Body of pancreas (tissue), 4 donors: ENCODE data around the gene CLCNKB.

Experiments
- POLR2A ChIP-seq, 3 donors: fragments of 450-650 bp; IDR thresholded peaks; one replicate each; pipeline ENCODE4 v1.6.1; 2016; ENCODE audit warnings: antibody characterized with exemption in 3 of 3, mild to moderate bottlenecking in 2 of 3
- TF ChIP-seq, protein P1 (sequence below), 7 experiments: fragments of 450-650 bp in 4 of 7; fragments of 200-600 bp in 3 of 7; sonication (generic) in 3 of 7; IDR thresholded peaks; one replicate each; pipeline ENCODE4 v1.5.1; 2016 to 2019; ENCODE audit warnings: antibody characterized with exemption in 7 of 7

GRCh38 chr1:15998929-15999328 lies 44.7 kb upstream of the CLCNKB start:
- TF ChIP-seq POLR2A (IDR thresholded peaks at IDR 0.05) = no peak
- TF ChIP-seq, protein P1, sequence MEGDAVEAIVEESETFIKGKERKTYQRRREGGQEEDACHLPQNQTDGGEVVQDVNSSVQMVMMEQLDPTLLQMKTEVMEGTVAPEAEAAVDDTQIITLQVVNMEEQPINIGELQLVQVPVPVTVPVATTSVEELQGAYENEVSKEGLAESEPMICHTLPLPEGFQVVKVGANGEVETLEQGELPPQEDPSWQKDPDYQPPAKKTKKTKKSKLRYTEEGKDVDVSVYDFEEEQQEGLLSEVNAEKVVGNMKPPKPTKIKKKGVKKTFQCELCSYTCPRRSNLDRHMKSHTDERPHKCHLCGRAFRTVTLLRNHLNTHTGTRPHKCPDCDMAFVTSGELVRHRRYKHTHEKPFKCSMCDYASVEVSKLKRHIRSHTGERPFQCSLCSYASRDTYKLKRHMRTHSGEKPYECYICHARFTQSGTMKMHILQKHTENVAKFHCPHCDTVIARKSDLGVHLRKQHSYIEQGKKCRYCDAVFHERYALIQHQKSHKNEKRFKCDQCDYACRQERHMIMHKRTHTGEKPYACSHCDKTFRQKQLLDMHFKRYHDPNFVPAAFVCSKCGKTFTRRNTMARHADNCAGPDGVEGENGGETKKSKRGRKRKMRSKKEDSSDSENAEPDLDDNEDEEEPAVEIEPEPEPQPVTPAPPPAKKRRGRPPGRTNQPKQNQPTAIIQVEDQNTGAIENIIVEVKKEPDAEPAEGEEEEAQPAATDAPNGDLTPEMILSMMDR (IDR thresholded peaks at IDR 0.05) = no peak
